Skeletal muscle satellite cell (primary cell): ENCODE data around the gene EFCAB14.
"Not testable (repeated sequence)": the region's sequence is repeated elsewhere in the genome, so short reads cannot be mapped to it uniquely, and the experiment has no call there.

Experiments used
- H3K27me3 ChIP-seq: 2 replicates; pipeline ENCODE4 v1.7.0; 2013; ENCODE audit warnings: low read length; ENCODE audit not compliant: control insufficient read depth, insufficient read depth
- H3K36me3 ChIP-seq: 2 replicates; pipeline ENCODE4 v1.7.0; 2013; ENCODE audit warnings: mild to moderate bottlenecking, control low read depth, low read length; ENCODE audit not compliant: insufficient read depth
- H3K4me1 ChIP-seq: 2 replicates; pipeline ENCODE4 v1.7.0; 2013; ENCODE audit warnings: low read length; ENCODE audit not compliant: control insufficient read depth, insufficient read depth
- H3K4me2 ChIP-seq: 2 replicates; pipeline ENCODE4 v1.7.0; 2013; ENCODE audit warnings: mild to moderate bottlenecking, low read length
- H3K4me3 ChIP-seq: 2 replicates; pipeline ENCODE4 v1.7.0; 2013; ENCODE audit warnings: low read length
- H3K9ac ChIP-seq: 2 replicates; pipeline ENCODE4 v1.7.0; 2013; ENCODE audit warnings: mild to moderate bottlenecking, low read depth, low read length, moderate library complexity
- H3K9me3 ChIP-seq: replicated peaks from 2 replicates; pipeline ENCODE4 v1.7.0; 2013; ENCODE audit warnings: mild to moderate bottlenecking, control low read depth, low read length

The EFCAB14 gene

GRCh38 chr1:46753985-46754384 lies 35.1 kb upstream of the EFCAB14 start:
- H3K27me3 ChIP-seq = peaks cover 12% of the 10 kb centered on the region
- H3K4me3 ChIP-seq = no peak overlapping the region
- H3K36me3 ChIP-seq = no peaks in the 10 kb centered on the region
- H3K4me1 ChIP-seq = no peaks in the 10 kb centered on the region
- H3K9me3 ChIP-seq = no peaks in the 10 kb centered on the region
- no peak overlapping the region for H3K9ac ChIP-seq
- H3K4me2 ChIP-seq = no peak overlapping the region

GRCh38 chr1:46749921-46750404 lies 31.0 kb upstream of the EFCAB14 start:
- Histone ChIP-seq H3K36me3 (no peaks in the 10 kb centered on the region), H3K4me3 (no peak overlapping the region), H3K9ac (no peak overlapping the region), H3K4me2 (no peak overlapping the region), H3K4me1 (no peaks in the 10 kb centered on the region), H3K27me3 (peaks cover 21% of the 10 kb centered on the region), H3K9me3 (no peaks in the 10 kb centered on the region)

GRCh38 chr1:46749404-46749803 lies 30.5 kb upstream of the EFCAB14 start:
- H3K36me3 ChIP-seq = no peaks in the 10 kb centered on the region

GRCh38 chr1:46747683-46748288 lies 28.9 kb upstream of the EFCAB14 start:
- H3K9me3 ChIP-seq = no peaks in the 10 kb centered on the region
- peaks cover 25% of the 10 kb centered on the region for H3K27me3 ChIP-seq
- no peak overlapping the region for H3K4me3 ChIP-seq
- no peak overlapping the region for H3K4me2 ChIP-seq
- no peak overlapping the region for H3K9ac ChIP-seq
- no peaks in the 10 kb centered on the region for H3K36me3 ChIP-seq
- H3K4me1 ChIP-seq = no peaks in the 10 kb centered on the region

More at GRCh38 chr1:46749404-46749803, 30.5 kb upstream of the EFCAB14 start:
- Histone ChIP-seq H3K27me3 (peaks cover 21% of the 10 kb centered on the region), H3K4me2 (no peak overlapping the region), H3K4me3 (no peak overlapping the region), H3K9ac (no peak overlapping the region), H3K4me1 (no peaks in the 10 kb centered on the region), H3K9me3 (no peaks in the 10 kb centered on the region)

GRCh38 chr1:46742069-46742468 lies 23.2 kb upstream of the EFCAB14 start:
- Histone ChIP-seq H3K4me2 (no peak overlapping the region), H3K4me3 (no peak overlapping the region), H3K27me3 (peaks cover 14% of the 10 kb centered on the region), H3K9me3 (no peaks in the 10 kb centered on the region), H3K9ac (no peak overlapping the region), H3K36me3 (no peaks in the 10 kb centered on the region), H3K4me1 (no peaks in the 10 kb centered on the region)

- Histone ChIP-seq H3K36me3 (no peaks in the 10 kb centered on the region), H3K9me3 (no peaks in the 10 kb centered on the region), H3K4me2 (no peak overlapping the region), H3K4me1 (no peaks in the 10 kb centered on the region), H3K27me3 (no peaks in the 10 kb centered on the region), H3K4me3 (no peak overlapping the region), H3K9ac (no peak overlapping the region)
Measured at GRCh38 chr1:46735708-46736324, 16.9 kb upstream of the EFCAB14 start.

GRCh38 chr1:46728327-46728873 lies 9.5 kb upstream of the EFCAB14 start:
- H3K4me3 ChIP-seq, H3K9ac ChIP-seq, H3K36me3 ChIP-seq, H3K4me2 ChIP-seq, H3K9me3 ChIP-seq, H3K4me1 ChIP-seq: not testable (repeated sequence)
- H3K27me3 ChIP-seq = peaks cover 14% of the 10 kb centered on the region

- Histone ChIP-seq H3K9me3 (no peaks in the 10 kb centered on the region), H3K36me3 (no peaks in the 10 kb centered on the region), H3K4me1 (peaks cover 3% of the 10 kb centered on the region), H3K27me3 (peaks cover 25% of the 10 kb centered on the region), H3K4me3 (no peak overlapping the region), H3K4me2 (no peak overlapping the region), H3K9ac (no peak overlapping the region)
Measured at GRCh38 chr1:46725736-46726108, 6.8 kb upstream of the EFCAB14 start.

- H3K9me3 ChIP-seq = no peaks in the 10 kb centered on the region
- peaks cover 25% of the 10 kb centered on the region for H3K27me3 ChIP-seq
- H3K4me3 ChIP-seq = no peak overlapping the region
- no peak overlapping the region for H3K9ac ChIP-seq
- H3K4me1 ChIP-seq = peaks cover 3% of the 10 kb centered on the region
- H3K4me2 ChIP-seq = no peak overlapping the region
- H3K36me3 ChIP-seq = no peaks in the 10 kb centered on the region
Measured at GRCh38 chr1:46724991-46725735, 6.2 kb upstream of the EFCAB14 start.

GRCh38 chr1:46723901-46724300 lies 5.0 kb upstream of the EFCAB14 start:
- no peaks in the 10 kb centered on the region for H3K36me3 ChIP-seq

GRCh38 chr1:46721686-46722205 lies 2.8 kb upstream of the EFCAB14 start:
- Histone ChIP-seq H3K9ac (no peak overlapping the region), H3K4me3 (no peak overlapping the region), H3K4me2 (no peak overlapping the region), H3K36me3 (no peaks in the 10 kb centered on the region), H3K27me3 (peaks cover 22% of the 10 kb centered on the region), H3K9me3 (no peaks in the 10 kb centered on the region), H3K4me1 (peaks cover 24% of the 10 kb centered on the region)

More at GRCh38 chr1:46723901-46724300, 5.0 kb upstream of the EFCAB14 start:
- Histone ChIP-seq H3K27me3 (peaks cover 25% of the 10 kb centered on the region), H3K4me2 (no peak overlapping the region), H3K9ac (no peak overlapping the region), H3K9me3 (no peaks in the 10 kb centered on the region), H3K4me1 (peaks cover 8% of the 10 kb centered on the region), H3K4me3 (no peak overlapping the region)
